Muscle layer of duodenum (tissue), 2 donors: ENCODE results near the gene FAM117B.
A peak's percentile ranks its signal among the peaks of the same experiment; 100 is the strongest.

ENCODE experiments used
- H3K27ac ChIP-seq: one replicate; pipeline ENCODE4 v1.7.0; 2013; ENCODE audit warnings: mild to moderate bottlenecking, low read length
- H3K27me3 ChIP-seq: one replicate; pipeline ENCODE4 v1.7.0; 2013; ENCODE audit warnings: low read depth, mild to moderate bottlenecking, control low read depth, low read length
- H3K36me3 ChIP-seq, 2 donors: one replicate each; pipeline ENCODE4 v1.7.0; 2013; ENCODE audit warnings: low read length in 2 of 2, control low read depth in 1 of 2, mild to moderate bottlenecking in 1 of 2; ENCODE audit not compliant: insufficient read depth in 2 of 2, control insufficient read depth in 1 of 2
- H3K4me1 ChIP-seq, 2 donors: one replicate each; pipeline ENCODE4 v1.7.0; 2013; ENCODE audit warnings: low read length in 2 of 2, mild to moderate bottlenecking in 2 of 2, control low read depth in 1 of 2, moderate library complexity in 1 of 2; ENCODE audit not compliant: insufficient read depth in 2 of 2, control insufficient read depth in 1 of 2
- H3K4me3 ChIP-seq, 2 donors: one replicate each; pipeline ENCODE4 v1.7.0; 2013; ENCODE audit warnings: low read length in 2 of 2, low read depth in 1 of 2, mild to moderate bottlenecking in 1 of 2
- H3K9me3 ChIP-seq, 2 donors: one replicate each; pipeline ENCODE4 v1.7.0; 2013; ENCODE audit warnings: low read length in 2 of 2, control low read depth in 1 of 2, mild to moderate bottlenecking in 1 of 2; ENCODE audit not compliant: control insufficient read depth in 1 of 2
- donor health status: healthy.

Gene FAM117B

GRCh38 chr2:202610380-202610779 lies 24.4 kb upstream of the FAM117B start:
- H3K27ac ChIP-seq, result no peak overlapping the region
- no peaks in the 10 kb centered on the region for H3K9me3 ChIP-seq
- no peak overlapping the region for H3K4me3 ChIP-seq
- H3K36me3 ChIP-seq, result no peaks in the 10 kb centered on the region
- H3K27me3 ChIP-seq, result no peaks in the 10 kb centered on the region
- no peaks in the 10 kb centered on the region for H3K4me1 ChIP-seq

- H3K36me3 ChIP-seq, result no peaks in the 10 kb centered on the region
- H3K27me3 ChIP-seq, result no peaks in the 10 kb centered on the region
- no peaks in the 10 kb centered on the region for H3K9me3 ChIP-seq
- no peaks in the 10 kb centered on the region for H3K4me1 ChIP-seq
- H3K4me3 ChIP-seq, result no peak overlapping the region
- H3K27ac ChIP-seq, result no peak overlapping the region
Measured at GRCh38 chr2:202612145-202612544, 22.6 kb upstream of the FAM117B start.

- no peaks in the 10 kb centered on the region for H3K4me1 ChIP-seq
- H3K36me3 ChIP-seq, result no peaks in the 10 kb centered on the region
- no peak overlapping the region for H3K4me3 ChIP-seq
- no peaks in the 10 kb centered on the region for H3K27me3 ChIP-seq
- H3K9me3 ChIP-seq, result no peaks in the 10 kb centered on the region
- no peak overlapping the region for H3K27ac ChIP-seq
Measured at GRCh38 chr2:202613479-202613878, 21.3 kb upstream of the FAM117B start.

GRCh38 chr2:202624133-202624532 lies 10.6 kb upstream of the FAM117B start:
- no peaks in the 10 kb centered on the region for H3K9me3 ChIP-seq
- H3K36me3 ChIP-seq, result no peaks in the 10 kb centered on the region
- no peak overlapping the region for H3K4me3 ChIP-seq
- no peaks in the 10 kb centered on the region for H3K27me3 ChIP-seq
- H3K4me1 ChIP-seq, result no peaks in the 10 kb centered on the region
- no peak overlapping the region for H3K27ac ChIP-seq

GRCh38 chr2:202627042-202627441 lies 7.7 kb upstream of the FAM117B start:
- no peak overlapping the region for H3K27ac ChIP-seq
- H3K4me1 ChIP-seq, result no peaks in the 10 kb centered on the region
- no peaks in the 10 kb centered on the region for H3K36me3 ChIP-seq
- no peaks in the 10 kb centered on the region for H3K27me3 ChIP-seq
- H3K4me3 ChIP-seq, result no peak overlapping the region
- no peaks in the 10 kb centered on the region for H3K9me3 ChIP-seq

- no peaks in the 10 kb centered on the region for H3K9me3 ChIP-seq
- no peak overlapping the region for H3K27ac ChIP-seq
- H3K4me1 ChIP-seq, result no peaks in the 10 kb centered on the region
- H3K36me3 ChIP-seq, result no peaks in the 10 kb centered on the region
- H3K27me3 ChIP-seq, result no peaks in the 10 kb centered on the region
- H3K4me3 ChIP-seq, result no peak overlapping the region
Measured at GRCh38 chr2:202628646-202629198, 6.0 kb upstream of the FAM117B start.

GRCh38 chr2:202632682-202633290 lies 2.0 kb upstream of the FAM117B start:
- H3K4me3 ChIP-seq, result no peak overlapping the region
- no peaks in the 10 kb centered on the region for H3K36me3 ChIP-seq
- H3K27ac ChIP-seq, result no peak overlapping the region
- H3K9me3 ChIP-seq, result no peaks in the 10 kb centered on the region
- H3K27me3 ChIP-seq, result no peaks in the 10 kb centered on the region
- no peaks in the 10 kb centered on the region for H3K4me1 ChIP-seq

- Histone ChIP-seq H3K4me1 (no peaks in the 10 kb centered on the region), H3K4me3 (no peak overlapping the region), H3K27ac (no peak overlapping the region), H3K27me3 (no peaks in the 10 kb centered on the region), H3K9me3 (no peaks in the 10 kb centered on the region), H3K36me3 (no peaks in the 10 kb centered on the region)
Measured at GRCh38 chr2:202633470-202633869, 1.3 kb upstream of the FAM117B start.

GRCh38 chr2:202635428-202636212 lies 851 bp downstream of the FAM117B start:
- Histone ChIP-seq H3K27ac (peak overlapping the region; percentile 90), H3K9me3 (no peaks in the 10 kb centered on the region), H3K4me3 (peak overlapping the region; percentile 35 to 95)

GRCh38 chr2:202636213-202636513 lies 1.4 kb downstream of the FAM117B start:
- Histone ChIP-seq H3K27me3 (no peaks in the 10 kb centered on the region), H3K36me3 (no peaks in the 10 kb centered on the region), H3K4me3 (peak overlapping the region; percentile 35 to 95), H3K27ac (peak overlapping the region; percentile 90), H3K9me3 (no peaks in the 10 kb centered on the region), H3K4me1 (no peaks in the 10 kb centered on the region)

More at GRCh38 chr2:202635428-202636212, 851 bp downstream of the FAM117B start:
- Histone ChIP-seq H3K36me3 (no peaks in the 10 kb centered on the region), H3K4me1 (no peaks in the 10 kb centered on the region), H3K27me3 (no peaks in the 10 kb centered on the region)

GRCh38 chr2:202638721-202639120 lies 4.0 kb downstream of the FAM117B start:
- no peaks in the 10 kb centered on the region for H3K36me3 ChIP-seq
- H3K27me3 ChIP-seq, result no peaks in the 10 kb centered on the region
- H3K9me3 ChIP-seq, result no peaks in the 10 kb centered on the region
- no peak overlapping the region for H3K4me3 ChIP-seq
- peaks cover 0 to 5% of the 10 kb centered on the region in 2 donors for H3K4me1 ChIP-seq
- no peak overlapping the region for H3K27ac ChIP-seq
